GM12878 (cell line): ENCODE data around the gene CD48. TPM values are rescaled to one million over a fixed set of nuclear protein-coding genes. Genes with fewer than 3 reads are reported as not detected.

Experiments used
- ATAC-seq: fragments of 200-7000 bp; cut with Tn5 transposase; 3 replicates; pipeline ENCODE4 v1.9.1; 2020; ENCODE audit warnings: mild to moderate bottlenecking, moderate library complexity
- BruUV-seq: library from RNA; stranded (reverse); fragments of 400-500 nt; replicated peaks from 2 replicates; lab custom pipeline; 2021; lab: Mats Ljungman, UMichigan
- CTCF ChIA-PET: fragments of 300-600 bp; sonication (Branson Sonifier 250); formaldehyde crosslinking; extraction: SDS; loops from one replicate; lab custom pipeline; 2021; ENCODE audit warnings: inconsistent platforms; lab: Yijun Ruan, JAX
- POLR2A ChIA-PET: fragments of 350-600 bp; formaldehyde crosslinking; extraction: SDS; loops from one replicate; lab custom pipeline; 2021; ENCODE audit warnings: inconsistent platforms; lab: Charles Lee
- RAD21 ChIA-PET: fragments of 300-600 bp; sonication (Branson Sonifier 250); formaldehyde crosslinking; loops from one replicate; lab custom pipeline; 2023; ENCODE audit warnings: antibody characterized with exemption; ENCODE audit not compliant: unreplicated experiment; lab: Charles Lee
- SMC1A ChIA-PET: fragments of 300-600 bp; sonication (Branson Sonifier 250); formaldehyde crosslinking; loops from one replicate; lab custom pipeline; 2023; ENCODE audit not compliant: unreplicated experiment, uncharacterized antibody; lab: Charles Lee
- DNase-seq: peaks from one replicate; pipeline ENCODE4 v3.0.0-alpha.2; 2011; ENCODE audit warnings: low read depth, low spot score
- FAIRE-seq: peaks from 3 replicates; lab custom pipeline; 2011; peaks lifted over from hg19 to GRCh38; lab: Jason Lieb, UNC
- H2AFZ ChIP-seq: 2 replicates; pipeline ENCODE4 v1.6.0; 2011; ENCODE audit warnings: low read depth, low read length, control low read depth; ENCODE audit not compliant: control insufficient read depth
- H3K27ac ChIP-seq: 2 replicates; pipeline ENCODE4 v1.5.1; 2011; ENCODE audit warnings: control low read depth; ENCODE audit not compliant: control insufficient read depth, insufficient read depth
- H3K27me3 ChIP-seq, 2 experiments: replicated peaks in 1 of 2; 2 replicates each; pipeline versions ENCODE4 v1.6.0 to v1.6.1; 2011; ENCODE audit warnings: low read length in 1 of 2; ENCODE audit not compliant: control insufficient read depth in 2 of 2, insufficient read depth in 2 of 2
- H3K36me3 ChIP-seq, 2 experiments: 2 replicates each; pipeline ENCODE4 v1.5.1; 2011; ENCODE audit warnings: low read length in 1 of 2; ENCODE audit not compliant: control insufficient read depth in 2 of 2, insufficient read depth in 2 of 2
- H3K4me1 ChIP-seq: 2 replicates; pipeline ENCODE4 v1.6.1; 2011; ENCODE audit warnings: mild to moderate bottlenecking, low read length, moderate library complexity, mixed read lengths; ENCODE audit not compliant: control insufficient read depth, insufficient read depth
- H3K4me2 ChIP-seq: 2 replicates; pipeline ENCODE4 v1.6.0; 2011; ENCODE audit warnings: control low read depth; ENCODE audit not compliant: control insufficient read depth, insufficient read depth
- H3K4me3 ChIP-seq: fragments of 200-600 bp; sonication (generic); 2 replicates; pipeline ENCODE4 v1.5.1; 2016
- H3K79me2 ChIP-seq: 2 replicates; pipeline ENCODE4 v1.6.0; 2011; ENCODE audit warnings: low read length; ENCODE audit not compliant: control insufficient read depth, insufficient read depth
- H3K9ac ChIP-seq: 2 replicates; pipeline ENCODE4 v1.8.0; 2011; ENCODE audit warnings: low read length, control low read depth, mixed read lengths; ENCODE audit not compliant: control insufficient read depth, insufficient read depth
- H3K9me3 ChIP-seq: replicated peaks from 3 replicates; pipeline ENCODE4 v1.5.1; 2011; ENCODE audit warnings: mild to moderate bottlenecking, low read length; ENCODE audit not compliant: control insufficient read depth, insufficient read depth
- H4K20me1 ChIP-seq: 2 replicates; pipeline ENCODE4 v1.6.0; 2011; ENCODE audit not compliant: control insufficient read depth, insufficient read depth
- BCL11A ChIP-seq: IDR thresholded peaks from 2 replicates; pipeline ENCODE4 v1.6.1; 2011; ENCODE audit warnings: low read depth, low read length
- CREB1 ChIP-seq: IDR thresholded peaks from 2 replicates; pipeline ENCODE4 v1.6.1; 2012; ENCODE audit warnings: low read depth, mild to moderate bottlenecking, inconsistent platforms
- CREM ChIP-seq: IDR thresholded peaks from 2 replicates; pipeline ENCODE4 v1.6.1; 2014; ENCODE audit warnings: antibody characterized with exemption, low read depth
- ELK1 ChIP-seq: IDR thresholded peaks from 2 replicates; pipeline ENCODE4 v1.6.1; 2012; ENCODE audit warnings: low read depth, low read length, improper control_type of control experiment
- IKZF1 ChIP-seq: fragments of 450-650 bp; conservative IDR thresholded peaks from 2 replicates; pipeline ENCODE4 v1.6.1; 2017; ENCODE audit warnings: antibody characterized with exemption, mild to moderate bottlenecking
- IKZF2 ChIP-seq, 2 experiments: fragments of 450-650 bp; IDR thresholded peaks; 2 replicates each; pipeline ENCODE4 v1.6.1; 2017; ENCODE audit warnings: mild to moderate bottlenecking in 2 of 2, moderate library complexity in 2 of 2
- POLR2A ChIP-seq: IDR thresholded peaks from 2 replicates; pipeline ENCODE4 v1.6.1; 2011; ENCODE audit warnings: low read depth, mild to moderate bottlenecking, low read length
- POLR2AphosphoS5 ChIP-seq: IDR thresholded peaks from 2 replicates; pipeline ENCODE4 v1.6.1; 2011; ENCODE audit warnings: mild to moderate bottlenecking, low read length, inconsistent platforms
- PRDM15 ChIP-seq: fragments of 450-650 bp; formaldehyde crosslinking; IDR thresholded peaks from 2 replicates; pipeline ENCODE4 v1.4.0; 2020; ENCODE audit warnings: mild to moderate bottlenecking, moderate library complexity
- SREBF2 ChIP-seq: IDR thresholded peaks from 2 replicates; pipeline ENCODE4 v1.6.1; 2012; ENCODE audit warnings: mild to moderate bottlenecking, low read length
- USF1 ChIP-seq: IDR thresholded peaks from 2 replicates; pipeline ENCODE4 v1.6.1; 2011; ENCODE audit warnings: borderline replicate concordance, low read depth, mild to moderate bottlenecking, moderate library complexity, mixed read lengths, low read length; ENCODE audit not compliant: insufficient read depth; ENCODE audit errors: extremely low read length
- WRNIP1 ChIP-seq: IDR thresholded peaks from 2 replicates; pipeline ENCODE4 v1.6.1; 2011; ENCODE audit warnings: low read depth, low read length, improper control_type of control experiment, borderline replicate concordance
- ZBTB33 ChIP-seq: fragments of 450-650 bp; IDR thresholded peaks from 2 replicates; pipeline ENCODE4 v1.6.1; 2017; ENCODE audit warnings: mild to moderate bottlenecking
- ZNF384 ChIP-seq: IDR thresholded peaks from 2 replicates; pipeline ENCODE4 v1.6.1; 2012; ENCODE audit warnings: low read depth, mild to moderate bottlenecking, low read length, improper control_type of control experiment, borderline replicate concordance
- WGBS: methylation state at CpG from one replicate; pipeline ENCODE4 v1.1.6; 2016; ENCODE audit warnings: low lambda C conversion rate; ENCODE audit not compliant: insufficient replicate concordance, insufficient coverage; ENCODE audit errors: missing lambda C conversion rate; 5-methylcytosine and 5-hydroxymethylcytosine counted together
- in situ Hi-C: fragments of 300-500 bp; cut with MboI; formaldehyde crosslinking; loops from 9 replicates; pipeline ENCODE4 v1.14.3; 2018; ENCODE audit warnings: mixed read lengths
- intact Hi-C: fragments of 100-400 bp; cut with micrococcal nuclease; formaldehyde crosslinking; loops from one replicate; pipeline ENCODE4 v1.14.2; 2022; ENCODE audit not compliant: unreplicated experiment
- polyA plus RNA-seq, 11 experiments: library from polyadenylated mRNA; depleted of rRNA in 4 of 11; unstranded in 6 of 11; stranded (reverse) in 5 of 11; fragments of >200 nt; fragmentation: Nextera tagmentation in 4 of 11; fragmentation: Illumina TruSeq in 1 of 11; extraction: Ambion mirVana in 4 of 11; extraction: Trizol in 1 of 11; gene quantifications; 1 replicate in 1 of 11; 2 replicates in 10 of 11; pipeline versions ENCODE4 v1.2.1 to v1.2.3, GENCODE V29; 2011 to 2016; ENCODE audit warnings: inconsistent platforms in 2 of 11, missing spikeins in 2 of 11, low read depth in 1 of 11
- total RNA-seq, 4 experiments: library from RNA; depleted of rRNA in 3 of 4; stranded (reverse); fragments of >200 nt in 3 of 4; fragmentation: Illumina TruSeq in 1 of 4; extraction: Trizol in 1 of 4; gene quantifications; 2 replicates each; pipeline versions ENCODE4 v1.2.1 to v1.2.3, GENCODE V29; 2013 to 2021
- TF ChIP-seq, protein P1 (sequence below): fragments of 450-650 bp; IDR thresholded peaks from 2 replicates; pipeline ENCODE4 v1.6.1; 2017; ENCODE audit warnings: borderline replicate concordance

CD48 gene
- total and polyA plus RNA-seq, 10 of the 15 experiments (the other 5 are each of a cell fraction or from before 2014, with no cell fraction given): 302 to 1,315 (median 430) TPM

DNA sequence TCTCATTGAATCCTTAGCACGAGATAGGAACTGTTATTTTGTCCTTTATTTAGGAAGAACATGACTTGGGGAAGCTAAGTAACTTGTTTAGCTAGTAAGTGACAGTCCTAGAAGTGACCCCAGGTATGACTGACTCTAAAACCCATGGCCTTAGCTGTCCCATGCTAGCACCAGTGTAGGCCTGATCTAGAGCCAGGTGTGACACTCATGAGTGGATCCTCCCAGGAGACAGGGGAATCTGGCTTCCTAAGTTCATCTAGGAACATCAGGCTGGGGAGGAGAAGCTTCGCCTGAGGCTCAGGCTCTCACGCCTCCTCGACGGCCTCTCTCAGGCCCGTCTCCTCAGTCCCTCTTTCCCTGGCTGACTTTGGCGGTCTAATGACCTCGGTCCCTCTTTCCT, 31.2 kb downstream of the CD48 start:
- BruUV-seq: no TSS peak
- no peak overlapping the region for H3K4me2 ChIP-seq
- peaks cover 54 to 71% of the 10 kb centered on the region in 2 experiments for H3K36me3 ChIP-seq
- no peak for FAIRE-seq
- no peak overlapping the region for H3K4me3 ChIP-seq
- peaks cover 3% of the 10 kb centered on the region for H4K20me1 ChIP-seq
- POLR2A ChIA-PET: interaction anchor here (1.1 to 1.7 kb wide), 5 partner anchors 26 to 88 kb away, joined by 3 to 9 read pairs (median 3); partner anchors contain the start of genes CD48 and SLAMF7
- no peak for ATAC-seq
- peaks cover 37% of the 10 kb centered on the region for H3K4me1 ChIP-seq
- intact Hi-C loops (no loop called here), in situ Hi-C loops (loop anchor here (5.0 kb wide), 2 partner anchors 87 to 272 kb away; partner anchors contain the start of gene ITLN2)
- H3K27me3 ChIP-seq: no peaks in the 10 kb centered on the region
- no peak overlapping the region for H2AFZ ChIP-seq
- no peaks in the 10 kb centered on the region for H3K9me3 ChIP-seq
- CTCF ChIA-PET: interaction anchor here (1.0 to 9.8 kb wide), 19 partner anchors 8 to 273 kb away, joined by 3 to 95 read pairs (median 9); partner anchors contain the start of gene CD48
- SMC1A ChIA-PET: interaction anchor here (0.6 to 7.6 kb wide), 12 partner anchors 8 to 334 kb away, joined by 3 to 79 read pairs (median 5); partner anchors contain the start of gene SLAMF1
- no peak overlapping the region for H3K9ac ChIP-seq
- RAD21 ChIA-PET: interaction anchor here (0.7 to 3.4 kb wide), 11 partner anchors 8 to 310 kb away, joined by 3 to 28 read pairs (median 5); no protein-coding TSS in a partner anchor
- H3K27ac ChIP-seq: no peak overlapping the region; the same call in 1 of the 2 replicates
- no peak for DNase-seq
- WGBS: 93% methylated on average over 8 of the region's 8 CpGs
- H3K79me2 ChIP-seq: peaks cover 40% of the 10 kb centered on the region
- TF ChIP-seq IKZF2 (IDR thresholded peaks at IDR 0.05): no peak
- TF ChIP-seq BCL11A: no peak
- TF ChIP-seq POLR2AphosphoS5: peak; percentile 61
- no peak for TF ChIP-seq USF1
- no peak for TF ChIP-seq ZNF384
- no peak for TF ChIP-seq IKZF1
- TF ChIP-seq ELK1: no peak
- no peak for TF ChIP-seq CREM
- TF ChIP-seq, protein P1, sequence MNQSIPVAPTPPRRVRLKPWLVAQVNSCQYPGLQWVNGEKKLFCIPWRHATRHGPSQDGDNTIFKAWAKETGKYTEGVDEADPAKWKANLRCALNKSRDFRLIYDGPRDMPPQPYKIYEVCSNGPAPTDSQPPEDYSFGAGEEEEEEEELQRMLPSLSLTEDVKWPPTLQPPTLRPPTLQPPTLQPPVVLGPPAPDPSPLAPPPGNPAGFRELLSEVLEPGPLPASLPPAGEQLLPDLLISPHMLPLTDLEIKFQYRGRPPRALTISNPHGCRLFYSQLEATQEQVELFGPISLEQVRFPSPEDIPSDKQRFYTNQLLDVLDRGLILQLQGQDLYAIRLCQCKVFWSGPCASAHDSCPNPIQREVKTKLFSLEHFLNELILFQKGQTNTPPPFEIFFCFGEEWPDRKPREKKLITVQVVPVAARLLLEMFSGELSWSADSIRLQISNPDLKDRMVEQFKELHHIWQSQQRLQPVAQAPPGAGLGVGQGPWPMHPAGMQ: no peak
- no peak for TF ChIP-seq WRNIP1
- no peak for TF ChIP-seq SREBF2
- TF ChIP-seq ZBTB33: no peak
- TF ChIP-seq CREB1: no peak
- TF ChIP-seq POLR2A: 0 out of 2 replicates have a peak, but pooled peaks have one; percentile 38
- TF ChIP-seq PRDM15: peak; percentile 41; the same call in 1 of the 2 replicates
